RWPE1 (cell line): Measurements from ENCODE around the gene SYT14.

Source experiments
- CTCF ChIA-PET: fragments of 350-600 bp; sonication (Branson Sonifier 250); formaldehyde crosslinking; extraction: SDS; loops from one replicate; lab custom pipeline; 2021; lab: Yijun Ruan, JAX
- POLR2A ChIA-PET: fragments of 400-600 bp; formaldehyde crosslinking; extraction: SDS; loops from one replicate; lab custom pipeline; 2020; ENCODE audit warnings: antibody characterized with exemption; ENCODE audit not compliant: low non-redundant PET; lab: Yijun Ruan, JAX
- DNase-seq: peaks from one replicate; pipeline ENCODE4 v3.0.0; 2012; ENCODE audit warnings: low spot score
- H3K27ac ChIP-seq: fragments of 450-650 bp; 2 replicates; pipeline ENCODE4 v1.5.1; 2017
- CTCF ChIP-seq: fragments of 450-650 bp; conservative IDR thresholded peaks from 2 replicates; pipeline ENCODE4 v1.5.1; 2017; ENCODE audit warnings: low read depth, mild to moderate bottlenecking

Gene SYT14

GRCh38 chr1:209931141-209931540 is 6.9 kb upstream of the SYT14 start:
- no peak overlapping the region for H3K27ac ChIP-seq
- POLR2A ChIA-PET = no interaction called here
- no peak for TF ChIP-seq CTCF
- DNase-seq = no peak
- CTCF ChIA-PET = no interaction called here

- TF ChIP-seq CTCF = no peak
- POLR2A ChIA-PET = no interaction called here
- DNase-seq = no peak
- CTCF ChIA-PET = no interaction called here
- H3K27ac ChIP-seq = no peak overlapping the region
These were observed 1.9 kb upstream of the SYT14 start for GRCh38 chr1:209936125-209936524.

GRCh38 chr1:209945377-209945776 is 7.4 kb downstream of the SYT14 start:
- DNase-seq = no peak
- no peak for TF ChIP-seq CTCF
- no peak overlapping the region for H3K27ac ChIP-seq
- ChIA-PET CTCF (no interaction called here), POLR2A (no interaction called here)

- no peak for TF ChIP-seq CTCF
- ChIA-PET POLR2A (no interaction called here), CTCF (no interaction called here)
- DNase-seq = no peak
- H3K27ac ChIP-seq = no peak overlapping the region
These were observed 10.1 kb downstream of the SYT14 start for GRCh38 chr1:209948155-209948554.

- ChIA-PET POLR2A (no interaction called here), CTCF (no interaction called here)
- no peak for DNase-seq
- H3K27ac ChIP-seq = no peak overlapping the region
- no peak for TF ChIP-seq CTCF
These were observed 18.1 kb downstream of the SYT14 start for GRCh38 chr1:209956116-209956515.

- no peak for TF ChIP-seq CTCF
- no peak overlapping the region for H3K27ac ChIP-seq
- ChIA-PET CTCF (no interaction called here), POLR2A (no interaction called here)
- DNase-seq = no peak
These were observed 21.6 kb downstream of the SYT14 start for GRCh38 chr1:209959623-209960022.

GRCh38 chr1:209960926-209961325 is 22.9 kb downstream of the SYT14 start:
- H3K27ac ChIP-seq = no peak overlapping the region
- no peak for DNase-seq
- TF ChIP-seq CTCF = no peak
- ChIA-PET CTCF (interaction anchor here (0.7 kb wide), 1 partner anchor 111 kb away, joined by 5 read pairs; no protein-coding TSS in a partner anchor), POLR2A (no interaction called here)
